HG03442 (cell line): ENCODE measurements around the gene PDXP.

ENCODE experiments used
- ATAC-seq: cut with Tn5 transposase; IDR thresholded peaks from one replicate; pipeline ENCODE4 v1.9.1; 2021; ENCODE audit warnings: mild to moderate bottlenecking, moderate library complexity; ENCODE audit not compliant: unreplicated experiment

Gene PDXP

DNA sequence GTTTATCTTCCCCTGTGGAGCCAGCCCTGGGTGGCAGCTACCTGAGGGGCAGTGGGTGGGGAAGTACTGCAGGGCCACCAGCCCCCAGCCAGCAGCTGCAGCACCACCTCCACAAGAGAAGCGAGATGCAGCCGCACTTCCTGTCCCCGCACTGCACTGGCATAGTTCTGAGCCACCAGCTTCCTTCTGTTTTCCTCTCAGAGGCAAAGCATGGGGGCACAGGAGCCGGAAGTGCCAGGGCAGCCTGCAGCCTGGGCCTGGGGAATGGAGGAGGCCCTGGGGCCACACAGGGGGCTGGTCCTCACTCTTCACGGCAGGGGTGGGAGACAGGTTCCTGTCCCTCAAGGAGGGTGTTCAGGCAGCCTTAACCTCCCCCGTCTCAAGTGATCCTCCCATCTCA lies 31.0 kb upstream of the PDXP start:
- no peak for ATAC-seq

DNA sequence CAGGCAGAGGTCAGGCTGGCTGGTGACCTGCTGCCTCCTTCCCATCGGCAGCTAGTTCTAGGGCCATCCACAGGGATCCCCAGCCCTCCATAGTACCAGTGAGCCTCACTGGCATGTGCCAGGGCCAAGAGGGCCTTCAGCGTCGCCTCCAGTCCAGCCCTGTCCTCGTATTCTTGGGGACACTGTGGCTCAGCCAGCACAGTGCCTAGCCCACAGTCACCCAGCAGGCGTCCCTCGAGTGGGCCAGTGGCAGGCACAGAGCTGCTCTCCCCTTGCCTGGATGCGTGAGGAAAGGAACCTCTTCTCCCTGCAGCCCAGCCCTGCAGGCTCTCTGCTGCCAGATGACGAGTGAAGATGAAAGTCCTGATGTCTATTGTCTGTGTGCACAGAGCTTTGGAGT lies 29.7 kb upstream of the PDXP start:
- no peak for ATAC-seq

DNA sequence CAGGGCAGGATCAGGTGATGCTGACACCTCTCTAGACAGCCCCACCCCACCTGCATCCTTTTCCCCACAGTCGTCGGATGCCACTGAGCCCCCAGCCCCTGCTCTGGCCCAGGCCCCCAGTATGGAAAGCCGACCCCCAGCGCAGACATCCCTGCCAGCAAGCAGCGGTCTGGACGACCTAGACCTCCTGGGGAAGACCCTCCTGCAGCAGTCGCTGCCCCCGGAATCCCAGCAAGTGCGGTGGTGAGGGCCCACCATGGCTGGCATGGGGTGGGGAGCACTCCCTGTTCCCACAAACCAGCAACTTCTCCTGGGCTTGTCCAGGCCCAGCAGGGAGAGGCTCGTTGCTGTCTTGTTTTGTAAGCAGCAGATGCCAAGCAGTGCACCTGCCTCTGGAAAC lies 28.6 kb upstream of the PDXP start:
- no peak for ATAC-seq

DNA sequence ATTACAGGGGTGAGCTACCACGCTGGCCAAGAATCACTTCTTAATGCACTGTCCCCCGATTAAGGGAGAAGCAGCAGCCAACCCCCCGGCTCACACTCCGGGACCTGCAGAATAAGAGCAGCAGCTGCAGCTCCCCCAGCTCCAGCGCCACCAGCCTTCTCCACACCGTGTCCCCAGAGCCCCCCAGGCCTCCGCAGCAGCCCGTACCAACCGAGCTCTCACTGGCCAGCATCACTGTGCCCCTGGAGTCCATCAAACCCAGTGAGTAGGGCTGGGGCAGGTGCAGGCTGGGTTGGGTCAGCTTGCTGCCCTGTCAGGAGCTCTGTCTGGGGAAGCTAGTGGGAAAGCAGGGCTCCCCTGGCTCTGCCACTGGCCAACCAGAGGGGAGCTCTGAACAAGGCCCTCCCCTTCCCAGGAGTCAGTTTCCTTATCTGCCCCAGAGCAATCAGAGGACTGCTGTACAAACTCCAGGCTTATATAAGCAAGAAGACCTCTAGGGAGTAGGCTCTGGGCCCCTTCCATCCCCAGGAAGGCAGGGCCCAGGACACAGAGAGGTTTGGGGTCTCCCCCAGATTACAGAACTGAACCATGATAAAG lies 27.6 kb upstream of the PDXP start:
- no peak for ATAC-seq

DNA sequence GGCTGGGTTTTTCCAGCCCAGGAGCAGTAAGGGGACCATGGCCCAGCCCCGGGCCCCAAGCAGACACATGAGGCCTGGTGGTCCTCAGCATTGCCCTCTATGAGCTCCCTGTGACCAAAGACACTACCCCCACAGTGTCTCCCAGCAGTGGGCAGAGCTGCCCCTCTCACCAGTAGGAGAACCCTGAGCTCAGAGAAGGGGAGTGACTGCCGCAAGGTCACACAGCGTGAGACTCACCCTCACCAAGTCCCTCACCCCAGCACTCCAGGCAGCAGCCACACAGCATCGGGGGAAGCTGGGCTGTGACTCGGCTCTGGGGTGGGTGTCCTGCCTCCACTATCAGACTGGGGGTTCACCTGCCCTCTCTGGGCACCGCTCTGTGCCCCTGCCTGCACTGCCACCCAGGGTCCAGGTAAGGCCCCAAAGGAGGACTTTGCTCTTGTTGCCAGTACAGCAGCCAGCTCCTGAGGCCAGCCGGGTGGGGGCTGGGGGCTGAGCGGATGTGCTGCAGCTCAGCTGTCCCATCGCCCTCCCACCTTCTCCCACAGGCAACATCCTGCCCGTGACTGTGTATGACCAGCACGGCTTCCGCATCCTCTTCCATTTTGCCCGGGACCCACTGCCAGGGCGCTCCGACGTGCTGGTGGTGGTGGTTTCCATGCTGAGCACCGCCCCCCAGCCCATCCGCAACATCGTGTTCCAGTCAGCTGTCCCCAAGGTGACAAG lies 26.9 kb upstream of the PDXP start:
- no peak for ATAC-seq

DNA sequence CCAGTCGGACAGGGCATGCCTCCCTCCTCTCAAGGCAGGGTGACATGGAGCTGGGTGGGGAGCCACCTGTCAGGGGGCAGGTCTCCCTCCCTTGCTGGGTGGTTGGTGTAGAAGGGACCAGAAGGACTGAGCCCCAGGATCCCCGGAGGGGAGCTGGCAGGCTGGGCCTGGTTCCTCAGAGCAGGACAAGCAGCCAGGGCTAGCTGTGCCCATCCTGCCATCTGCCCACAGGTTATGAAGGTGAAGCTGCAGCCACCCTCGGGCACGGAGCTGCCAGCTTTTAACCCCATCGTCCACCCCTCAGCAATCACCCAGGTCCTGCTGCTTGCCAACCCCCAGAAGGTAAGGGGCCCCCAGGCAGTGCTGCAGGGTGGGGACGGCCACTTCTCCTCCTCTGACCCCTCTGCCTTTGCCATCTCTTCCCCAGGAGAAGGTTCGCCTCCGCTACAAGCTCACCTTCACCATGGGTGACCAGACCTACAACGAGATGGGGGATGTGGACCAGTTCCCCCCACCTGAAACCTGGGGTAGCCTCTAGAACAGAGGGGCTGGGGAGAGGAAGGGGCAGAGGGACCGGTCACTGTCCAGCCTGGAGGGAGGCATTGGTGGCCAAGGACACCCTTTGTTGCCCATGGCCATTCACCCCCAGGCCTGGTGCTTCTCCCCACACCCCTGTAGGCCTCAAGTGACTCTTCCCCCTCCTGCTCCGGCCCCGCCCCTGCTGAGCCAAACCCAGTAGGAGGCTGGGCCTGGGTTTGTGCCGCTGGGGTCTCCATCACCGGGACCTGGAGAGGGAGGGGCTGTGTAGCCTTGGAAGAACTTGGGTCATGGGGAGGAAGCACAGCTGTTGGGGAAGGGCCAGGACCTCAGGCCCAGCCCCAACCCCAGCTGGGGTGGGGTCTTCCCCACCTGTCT lies 26.1 kb upstream of the PDXP start:
- ATAC-seq = no peak

DNA sequence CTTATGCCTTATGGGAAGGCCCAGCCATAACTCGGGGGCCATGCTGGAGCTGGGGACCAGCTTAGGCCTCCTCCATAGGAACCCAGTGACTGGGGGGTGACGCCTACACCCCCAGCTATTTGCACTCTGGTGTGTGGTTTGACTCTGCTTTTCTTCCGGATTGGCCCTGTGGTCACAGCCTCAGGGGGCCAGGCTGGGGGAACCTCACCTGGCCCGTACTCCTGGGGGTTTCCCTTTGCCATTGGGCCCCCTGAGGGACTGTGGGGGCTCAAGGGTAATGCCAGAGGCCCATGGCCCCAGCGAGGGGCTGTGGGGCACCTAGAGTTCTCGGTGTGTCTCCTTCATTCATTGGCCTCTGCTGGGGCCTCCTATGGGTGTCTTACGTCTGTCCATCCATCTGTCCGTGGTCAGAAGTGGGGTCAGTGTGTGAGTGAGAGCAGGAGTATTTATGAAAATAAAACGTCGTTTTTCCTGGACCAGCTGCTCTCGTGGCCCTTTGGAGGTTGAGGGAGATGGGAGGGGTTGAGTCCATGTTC lies 25.4 kb upstream of the PDXP start:
- ATAC-seq = peak; percentile 50

DNA sequence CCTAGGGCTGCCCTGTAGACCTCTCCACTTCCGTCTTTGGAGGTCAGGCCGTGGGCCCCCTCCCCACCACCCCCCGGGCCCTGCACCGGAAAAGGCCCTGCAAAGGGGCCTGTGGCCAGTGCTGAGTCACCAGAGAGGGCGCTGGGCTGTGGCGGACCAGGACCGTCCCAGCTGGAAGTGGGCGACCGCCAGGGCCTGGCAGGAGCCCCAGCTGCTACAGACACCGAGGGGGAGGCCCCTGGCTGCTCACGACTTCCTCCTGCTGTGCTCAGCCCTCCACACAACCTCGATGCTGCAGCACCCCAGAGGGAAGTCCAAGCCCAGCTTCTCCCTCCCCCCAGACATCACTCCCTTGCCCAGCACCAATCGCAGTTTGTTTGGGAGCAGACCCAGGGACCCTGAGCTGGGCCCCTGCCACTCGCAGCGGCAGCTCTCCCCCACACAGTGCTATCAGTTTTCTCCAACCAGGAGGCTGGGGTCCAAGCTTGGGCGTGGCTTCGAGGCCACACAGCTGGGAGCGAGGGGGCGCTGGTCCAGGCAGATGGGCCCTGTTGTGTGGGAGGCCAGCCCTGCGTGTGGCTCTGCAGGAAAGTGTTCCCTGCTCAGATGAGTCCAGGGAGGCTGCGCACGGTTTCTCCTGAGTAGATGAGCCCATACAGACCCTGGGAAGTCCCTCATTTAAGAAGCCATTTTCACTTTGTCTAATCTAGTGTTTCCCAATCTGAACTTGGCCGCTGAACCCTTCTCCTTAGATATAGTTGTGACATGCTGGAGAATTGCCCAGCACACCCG lies 24.7 kb upstream of the PDXP start:
- peak; percentile 55 for ATAC-seq

DNA sequence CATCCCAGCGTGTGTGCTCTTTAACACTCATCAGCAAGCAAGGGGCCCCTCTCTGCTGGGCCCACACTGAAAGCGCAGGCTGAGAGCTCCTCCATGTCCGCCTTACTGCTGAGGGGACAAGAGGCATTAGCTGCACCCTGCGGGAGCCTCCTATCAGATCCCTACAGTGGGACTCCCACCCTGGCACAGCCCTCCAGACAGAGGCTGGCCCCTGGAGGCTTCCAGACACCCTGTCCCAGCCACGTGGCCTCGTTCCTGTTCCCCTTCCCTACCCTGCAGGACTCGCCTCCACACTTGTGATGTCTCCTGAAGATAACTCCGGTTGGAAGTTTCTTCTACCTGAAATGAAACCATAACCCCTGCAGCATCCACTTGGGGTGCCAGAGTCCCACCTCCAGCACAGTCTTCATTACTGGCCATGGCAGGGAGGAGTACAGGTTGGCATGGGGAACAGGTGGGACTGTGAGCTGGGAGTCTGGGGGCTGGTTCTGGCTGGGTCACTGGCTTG lies 24.1 kb upstream of the PDXP start:
- ATAC-seq = no peak

DNA sequence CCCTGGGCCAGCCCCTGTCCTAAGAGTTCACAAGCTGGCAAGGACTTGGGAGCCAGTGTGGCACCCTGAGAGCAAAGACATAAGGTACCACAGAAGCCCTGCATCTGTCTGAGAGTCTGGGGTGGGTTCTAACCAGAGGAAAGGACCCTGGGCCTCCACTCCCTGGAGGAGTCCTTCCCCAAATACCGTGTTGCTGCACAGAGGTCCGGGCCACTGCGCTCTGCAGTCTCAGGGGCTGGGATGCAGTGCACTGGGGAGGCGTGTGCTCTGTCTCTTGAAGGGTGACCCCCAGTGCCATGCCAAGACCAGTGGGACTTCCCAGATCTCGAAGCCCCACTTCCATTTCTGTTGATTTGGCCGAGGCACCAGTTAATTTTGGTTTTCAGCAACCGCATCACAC lies 23.4 kb upstream of the PDXP start:
- ATAC-seq = no peak

DNA sequence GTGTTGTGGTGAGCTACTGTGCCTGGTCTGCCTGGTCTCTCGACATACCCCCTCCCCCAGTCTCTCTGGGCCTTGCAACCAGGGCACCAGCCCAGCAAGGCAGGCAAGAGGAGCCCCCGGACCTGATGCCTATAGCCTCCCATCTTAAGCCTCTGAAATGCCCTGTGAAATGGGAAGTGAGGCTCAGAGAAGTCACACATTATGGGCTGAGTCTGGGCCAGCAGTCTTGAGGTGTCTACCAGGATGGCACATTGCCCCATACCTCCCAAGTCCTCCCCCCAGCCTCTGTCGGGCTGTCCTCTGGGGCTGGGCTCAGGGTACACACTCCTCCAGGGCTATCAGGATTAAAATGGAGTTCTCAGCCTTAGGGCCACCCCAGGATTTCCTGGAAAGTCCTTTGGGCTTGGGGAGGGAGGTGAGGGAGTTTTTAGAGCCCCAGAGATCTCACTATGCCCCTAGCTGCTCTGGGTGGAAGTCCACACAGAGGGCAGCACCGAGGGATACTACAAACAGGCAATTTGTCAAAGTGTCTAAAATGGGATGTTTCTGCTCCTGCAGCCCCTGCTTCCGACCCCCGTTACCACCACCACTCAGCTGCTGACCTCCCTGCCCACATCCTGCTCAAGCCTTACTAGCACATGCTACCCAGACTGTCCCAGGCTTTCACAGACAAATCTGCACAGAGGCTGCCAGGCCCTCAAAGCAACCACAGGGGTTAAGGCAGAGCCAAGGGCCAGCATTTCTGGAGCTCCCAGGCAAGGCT lies 22.2 kb upstream of the PDXP start:
- ATAC-seq = no peak

DNA sequence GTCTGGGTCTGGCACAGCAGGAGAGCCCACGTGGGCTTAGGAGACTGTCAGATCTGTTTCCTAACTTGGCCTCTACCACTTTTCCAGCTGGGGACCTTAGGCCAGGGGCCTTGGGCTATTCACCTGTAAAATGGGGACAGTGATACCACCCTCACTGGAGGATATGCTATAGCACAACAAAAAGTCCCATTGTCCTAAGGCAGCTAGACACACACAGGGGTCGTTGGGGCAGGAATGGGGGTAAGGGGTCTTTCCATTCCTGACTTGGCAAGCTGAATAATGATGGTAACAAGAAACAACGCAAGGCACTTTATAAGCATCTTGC lies 21.6 kb upstream of the PDXP start:
- ATAC-seq = no peak

DNA sequence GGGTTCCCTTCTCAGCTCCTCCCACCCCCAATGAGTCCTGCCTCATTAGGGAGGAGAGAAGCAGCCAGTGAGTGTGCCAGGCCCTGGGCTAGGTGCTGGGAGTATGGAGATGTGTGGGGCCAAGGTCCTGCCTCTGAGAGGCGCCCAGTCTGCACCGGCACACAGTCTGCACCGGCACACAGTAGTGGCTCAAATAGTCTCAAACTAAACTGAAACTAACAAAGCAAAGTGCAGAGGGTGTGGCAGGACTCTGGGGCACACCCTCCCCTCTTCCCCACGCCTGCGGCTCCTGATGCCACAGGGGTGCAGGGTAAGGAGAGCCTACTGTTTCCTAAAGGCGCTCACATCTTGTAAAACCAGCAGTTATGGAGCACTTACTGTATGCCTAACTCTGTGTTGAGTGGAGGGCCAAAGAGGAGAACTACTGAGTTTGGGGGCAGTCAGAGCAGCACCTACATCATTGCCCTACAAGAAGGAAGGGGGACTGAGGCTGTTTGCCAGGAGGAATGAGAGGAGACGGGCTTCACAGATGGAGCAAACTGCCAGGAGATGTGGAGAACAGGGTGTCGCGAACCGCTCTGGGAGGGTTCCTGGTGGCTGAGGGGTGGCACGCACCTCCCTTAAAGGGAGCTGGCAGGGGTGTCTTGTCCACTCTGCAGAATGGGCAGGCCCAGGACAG lies 20.0 kb upstream of the PDXP start:
- ATAC-seq = no peak

DNA sequence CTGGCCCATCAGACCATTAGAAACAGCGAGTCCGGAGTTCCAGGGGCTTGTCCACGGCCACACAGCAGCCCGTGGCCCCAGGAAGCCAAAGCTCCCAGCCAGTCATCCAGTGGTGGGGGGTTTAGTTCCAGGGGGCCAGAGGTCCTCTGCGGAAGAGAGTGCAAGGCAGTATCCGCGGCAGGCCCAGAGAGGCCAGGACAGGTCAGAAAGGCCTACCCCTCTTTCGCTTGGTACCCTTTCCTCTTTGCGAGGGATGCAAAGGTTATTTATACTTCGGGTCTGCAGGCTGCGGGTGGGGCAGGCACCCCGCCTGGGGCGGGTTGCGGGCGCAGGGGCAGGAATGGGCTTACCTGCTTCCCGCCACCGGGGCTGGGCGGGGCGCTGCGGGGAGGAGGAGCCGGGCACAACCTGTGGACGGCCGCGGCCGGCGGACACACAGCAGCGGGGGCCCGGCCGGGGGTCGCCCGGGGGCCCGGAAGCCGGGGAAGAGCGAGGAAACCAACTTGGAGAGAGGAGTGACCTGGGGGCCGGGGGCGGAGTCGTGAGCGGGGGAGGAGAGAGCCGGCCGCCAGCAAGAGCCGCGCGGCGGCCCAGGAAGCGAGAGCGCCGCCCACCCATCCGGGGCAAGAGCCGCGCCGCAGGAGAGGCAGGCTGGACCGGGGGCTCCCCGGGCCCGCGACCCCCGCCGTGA lies 19.3 kb upstream of the PDXP start, which contains the start of gene SH3BP1:
Gene SH3BP1, plus strand, starts transcription at position 600 of the 691 bp plus-strand sequence. CDS start 119 bp downstream, outside the sequence.
- no peak for ATAC-seq

DNA sequence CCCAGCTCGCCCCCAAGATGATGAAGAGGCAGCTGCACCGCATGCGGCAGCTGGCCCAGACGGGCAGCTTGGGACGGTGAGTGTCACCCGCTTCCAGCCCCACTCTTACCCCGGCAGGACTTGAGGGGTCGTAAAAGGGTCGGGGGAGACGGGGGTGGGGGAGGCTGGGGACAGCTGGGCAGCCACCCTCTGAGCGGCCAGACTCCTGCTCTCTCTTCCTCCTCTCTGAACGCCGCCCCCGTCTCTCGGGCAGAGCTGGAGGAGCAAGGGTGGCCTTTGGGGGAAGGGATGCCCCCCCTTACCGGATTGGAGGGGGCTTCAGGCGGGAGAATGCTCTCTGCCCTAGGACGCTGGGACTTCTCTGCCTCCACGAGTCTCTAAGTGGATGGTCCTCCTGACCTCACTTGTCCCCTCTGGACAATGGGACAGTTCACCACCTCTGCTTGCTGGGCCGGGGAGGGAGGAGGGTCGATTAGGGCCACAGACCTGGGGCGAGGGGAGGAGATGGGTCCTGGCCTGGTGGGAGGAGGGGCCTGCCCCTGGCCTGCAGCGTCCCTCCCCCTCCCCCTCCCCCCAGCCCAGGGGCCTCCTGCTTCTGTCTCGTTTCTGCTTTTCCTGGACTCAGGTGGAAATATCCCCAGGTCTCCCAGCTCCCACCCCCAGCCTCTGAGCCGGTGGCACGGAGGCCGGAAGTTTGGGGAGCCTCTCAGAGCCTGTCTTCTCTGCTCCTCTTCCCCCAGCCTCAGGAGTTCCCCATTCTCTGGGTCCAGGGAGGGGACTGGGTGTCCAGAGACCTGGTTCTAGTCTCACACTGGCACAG lies 18.5 kb upstream of the PDXP start:
- ATAC-seq = no peak

DNA sequence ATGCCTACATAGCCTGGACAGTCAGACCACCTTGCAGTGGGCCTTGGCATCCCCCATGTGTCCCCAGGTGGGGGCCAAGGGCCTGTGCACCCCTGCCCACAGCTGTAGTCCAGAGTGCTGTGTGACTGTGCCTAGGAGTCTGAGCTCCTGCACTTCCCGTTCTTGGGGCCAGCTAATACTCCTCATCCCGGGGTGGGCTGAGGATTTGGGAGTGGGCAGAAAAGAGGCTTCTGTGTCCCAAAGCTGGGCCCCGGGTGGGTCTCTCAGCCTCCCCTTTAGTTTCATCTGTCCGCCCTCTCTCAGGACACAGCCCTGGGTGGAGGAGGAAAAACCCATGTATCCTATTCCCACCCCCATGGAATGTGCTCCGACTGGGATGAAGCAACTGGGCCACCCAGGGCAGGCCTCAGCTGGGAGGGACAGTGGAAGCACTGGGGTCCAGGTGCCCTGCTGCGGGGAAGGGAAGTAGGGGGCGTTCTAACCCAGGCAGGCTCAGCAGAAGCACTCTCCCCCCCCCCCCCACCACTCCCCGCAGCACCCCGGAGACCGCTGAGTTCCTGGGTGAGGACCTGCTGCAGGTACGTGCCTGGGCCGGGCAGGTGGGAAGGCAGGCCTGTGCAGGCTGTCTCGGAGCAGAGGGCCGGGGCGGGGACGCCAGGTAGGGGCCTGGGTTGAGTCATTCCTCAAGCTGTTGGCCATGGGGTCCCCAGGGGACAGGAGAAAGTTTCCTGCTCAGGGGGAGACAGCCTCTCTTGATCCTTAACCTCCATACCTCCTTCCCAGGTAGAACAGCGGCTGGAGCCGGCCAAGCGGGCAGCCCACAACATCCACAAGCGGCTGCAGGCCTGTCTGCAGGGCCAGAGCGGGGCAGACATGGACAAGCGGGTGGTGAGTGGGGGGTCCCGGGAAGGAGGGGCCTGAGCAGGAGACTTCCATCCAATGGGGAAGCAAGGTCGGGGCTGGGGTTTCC lies 17.6 kb upstream of the PDXP start:
- ATAC-seq = no peak

DNA sequence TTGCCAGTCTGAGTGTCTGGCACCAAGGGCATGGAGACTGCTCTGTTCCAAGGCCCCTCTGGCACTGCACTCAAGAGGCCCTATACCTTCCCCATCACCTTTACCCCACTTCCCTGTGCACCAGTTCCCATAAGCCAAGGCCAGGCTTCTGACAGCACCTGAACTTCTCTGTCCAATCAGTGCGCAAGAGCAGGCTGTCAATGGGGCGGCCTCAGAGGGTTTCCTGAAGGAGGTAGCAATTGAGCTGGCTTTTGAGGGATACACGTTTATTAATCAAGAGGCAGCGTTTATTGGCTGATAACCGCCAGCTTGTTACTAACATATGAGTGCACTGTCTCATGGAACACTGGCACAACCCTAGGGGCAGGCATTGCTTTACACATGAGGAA lies 17.0 kb upstream of the PDXP start:
- no peak for ATAC-seq
